ENCODE measurements around the gene COL20A1. TPM values are rescaled to one million over a fixed set of nuclear protein-coding genes. Genes with fewer than 3 reads are reported as not detected.
A peak's percentile ranks its signal among the peaks of the same experiment; 100 is the strongest.
"Not testable (repeated sequence)": the region's sequence is repeated elsewhere in the genome, so short reads cannot be mapped to it uniquely, and the experiment has no call there.

Gene COL20A1
- total RNA-seq, 1 experiment from 2014 or later, result 0.97 TPM

DNA sequence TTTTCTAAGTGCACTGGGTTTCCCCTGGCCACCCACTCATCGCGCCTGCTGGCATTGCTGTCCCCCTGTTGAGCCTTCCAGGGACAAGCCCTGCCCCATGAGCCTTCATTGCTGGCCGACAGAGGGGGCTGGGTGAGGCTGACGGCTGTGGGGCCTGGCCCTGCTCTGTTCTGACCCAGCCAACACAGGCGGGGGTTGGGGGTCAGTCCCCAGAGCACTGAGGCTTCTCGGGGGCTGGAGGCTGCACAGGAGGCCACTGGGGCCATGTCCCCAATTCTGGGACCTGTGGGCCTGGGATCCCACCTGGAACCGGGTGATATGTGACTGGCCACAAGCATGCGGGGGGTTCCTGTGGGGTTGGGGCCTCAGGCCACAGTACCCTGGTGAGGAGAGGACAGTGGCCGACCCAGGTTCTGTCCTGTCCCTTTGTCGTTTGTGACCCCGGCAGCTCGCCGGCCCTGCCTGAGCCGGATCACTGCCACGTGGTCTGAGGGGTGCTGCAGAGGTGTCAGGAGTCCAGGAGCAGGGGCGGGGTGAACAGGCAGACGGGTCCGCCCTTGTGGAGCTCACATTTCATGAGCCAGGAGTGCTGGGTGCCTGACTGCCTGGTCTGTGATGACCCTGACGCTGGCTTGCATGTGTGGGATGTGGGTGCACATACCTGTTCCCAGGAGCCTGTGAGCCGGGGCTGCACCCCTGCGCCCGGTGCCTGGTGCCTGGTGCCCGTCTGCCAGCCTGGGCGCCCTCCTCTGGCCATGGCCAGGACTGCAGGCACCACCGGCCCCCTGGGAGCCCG lies 2.1 kb upstream of the COL20A1 start:
- peak; percentile 69 for DNase-seq (ENCODE audit: low read depth)

- DNase-seq (ENCODE audit: low read depth), result no peak
These were observed 1.2 kb upstream of the COL20A1 start for GRCh38 chr20:63291811-63292210.

DNA sequence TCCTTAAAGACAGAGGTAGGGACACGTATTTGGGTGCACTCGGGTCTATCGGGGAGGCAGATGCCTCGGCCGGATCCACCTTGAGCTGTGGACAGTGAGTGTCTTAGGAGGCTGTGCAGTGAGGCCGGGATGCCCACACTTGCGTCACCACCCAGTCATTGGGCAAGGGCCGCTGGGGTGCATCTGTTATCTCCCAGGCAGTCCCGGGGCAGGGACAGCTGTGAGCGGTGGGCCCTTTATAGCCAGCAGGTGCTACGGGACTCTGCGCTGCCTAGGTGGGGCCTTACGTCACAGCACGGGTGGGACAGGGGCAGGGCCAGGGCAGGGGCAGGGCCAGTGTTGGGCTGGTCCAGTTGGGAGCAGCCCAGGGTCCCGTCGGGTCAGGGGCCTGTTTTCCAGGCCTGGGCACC lies 689 bp upstream of the COL20A1 start:
- no peak for DNase-seq (ENCODE audit: low read depth)

- no peak for DNase-seq (ENCODE audit: low read depth)
These were observed 470 bp downstream of the COL20A1 start for GRCh38 chr20:63293456-63293855.

- DNase-seq (ENCODE audit: low read depth), result no peak
These were observed 1.0 kb downstream of the COL20A1 start for GRCh38 chr20:63293871-63294535.

GRCh38 chr20:63294536-63294900 lies 1.5 kb downstream of the COL20A1 start:
- DNase-seq (ENCODE audit: low read depth), result no peak

DNA sequence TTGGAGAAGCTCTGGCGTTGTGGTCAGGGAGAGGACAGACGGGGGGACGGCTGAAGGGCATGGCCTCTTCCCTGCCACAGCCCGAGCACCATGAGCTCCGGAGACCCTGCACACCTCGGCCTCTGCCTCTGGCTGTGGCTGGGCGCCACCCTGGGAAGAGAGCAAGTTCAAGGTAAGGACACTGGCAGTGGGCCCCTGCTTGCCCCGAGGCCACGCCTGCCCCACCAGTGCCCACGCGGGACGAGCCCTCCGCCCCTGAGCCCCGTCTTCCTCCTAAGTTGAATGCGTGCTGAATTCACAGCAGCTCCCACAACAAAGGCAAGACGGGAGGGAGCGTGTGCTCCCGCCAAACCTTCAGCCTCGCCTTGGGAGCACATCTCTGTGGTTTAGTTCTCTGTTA lies 2.0 kb downstream of the COL20A1 start:
- DNase-seq (ENCODE audit: low read depth), result no peak

DNA sequence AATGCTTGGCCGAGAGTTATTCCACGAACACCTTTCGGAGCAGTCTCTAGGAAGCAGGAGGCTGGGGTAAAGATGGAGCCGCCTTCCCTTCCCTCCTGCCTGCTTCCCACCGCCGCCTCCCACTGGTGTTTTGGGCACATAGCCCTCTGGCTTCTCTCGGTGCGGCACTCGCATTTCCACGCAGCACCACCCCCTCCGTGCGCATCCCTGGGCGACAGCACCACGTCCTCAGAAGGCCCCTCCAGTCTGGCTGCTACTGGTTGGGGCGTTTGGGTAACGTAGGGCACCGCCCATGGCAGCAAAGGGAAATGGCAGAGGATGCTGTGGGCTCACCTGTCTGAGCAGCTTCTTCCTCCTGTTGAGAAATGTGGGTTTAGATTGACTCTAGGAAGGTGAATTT lies 2.4 kb downstream of the COL20A1 start:
- no peak for DNase-seq (ENCODE audit: low read depth)

- no peak for DNase-seq (ENCODE audit: low read depth)
These were observed 2.9 kb downstream of the COL20A1 start for GRCh38 chr20:63295846-63296245.

- DNase-seq (ENCODE audit: low read depth), result no peak
These were observed 3.7 kb downstream of the COL20A1 start for GRCh38 chr20:63296531-63297299.

GRCh38 chr20:63297371-63297781 lies 4.4 kb downstream of the COL20A1 start:
- no peak for DNase-seq (ENCODE audit: low read depth)

GRCh38 chr20:63297796-63298572 lies 5.0 kb downstream of the COL20A1 start:
- no peak for DNase-seq (ENCODE audit: low read depth)

DNA sequence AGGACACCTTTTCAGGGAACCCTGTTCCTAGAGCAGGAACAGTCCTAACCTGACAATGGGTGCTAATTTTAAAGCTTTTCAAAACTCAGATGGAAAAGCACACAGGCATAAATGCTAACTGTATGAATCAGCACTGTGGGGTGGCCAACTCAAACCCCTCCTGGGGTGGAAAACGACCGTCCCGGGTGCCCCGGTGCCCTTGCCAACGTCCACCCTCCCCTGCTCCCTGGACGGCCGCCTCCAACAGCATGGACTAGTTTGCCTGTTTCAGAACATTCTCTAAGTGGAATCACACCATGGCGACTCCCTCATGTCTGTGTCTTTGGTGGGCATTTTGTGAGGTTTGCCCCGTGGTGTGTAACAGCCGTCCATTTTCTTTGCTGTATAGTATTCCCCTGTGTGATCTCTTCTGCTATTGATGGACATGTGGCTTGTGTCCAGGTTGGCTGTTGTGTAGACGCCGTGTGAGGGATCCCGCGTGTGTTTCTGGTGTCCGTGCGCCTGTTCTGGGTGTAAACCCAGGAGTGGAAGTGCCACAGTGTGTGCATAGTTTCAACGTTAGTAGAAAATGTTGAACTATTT lies 5.8 kb downstream of the COL20A1 start:
- no peak for DNase-seq (ENCODE audit: low read depth)

DNA sequence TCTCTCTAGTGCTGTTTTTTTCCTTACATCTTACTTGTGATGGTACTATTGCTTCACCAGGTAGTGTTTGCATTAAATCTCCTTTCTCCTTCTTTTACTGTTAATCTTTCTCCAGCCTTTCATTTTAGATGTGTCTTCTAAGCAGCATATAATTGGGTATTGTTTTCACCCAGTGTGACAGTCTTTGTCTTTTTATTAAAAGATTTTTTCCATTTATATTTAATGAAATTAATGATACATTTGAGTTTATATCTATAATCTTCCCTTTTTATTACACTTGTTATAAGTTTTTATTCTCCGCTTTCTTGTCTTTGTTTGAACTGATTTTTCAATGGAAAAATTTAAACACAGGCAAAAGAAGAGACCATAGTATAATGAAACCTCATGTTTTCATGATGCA lies 8.7 kb downstream of the COL20A1 start:
- DNase-seq (ENCODE audit: low read depth), result no peak

DNA sequence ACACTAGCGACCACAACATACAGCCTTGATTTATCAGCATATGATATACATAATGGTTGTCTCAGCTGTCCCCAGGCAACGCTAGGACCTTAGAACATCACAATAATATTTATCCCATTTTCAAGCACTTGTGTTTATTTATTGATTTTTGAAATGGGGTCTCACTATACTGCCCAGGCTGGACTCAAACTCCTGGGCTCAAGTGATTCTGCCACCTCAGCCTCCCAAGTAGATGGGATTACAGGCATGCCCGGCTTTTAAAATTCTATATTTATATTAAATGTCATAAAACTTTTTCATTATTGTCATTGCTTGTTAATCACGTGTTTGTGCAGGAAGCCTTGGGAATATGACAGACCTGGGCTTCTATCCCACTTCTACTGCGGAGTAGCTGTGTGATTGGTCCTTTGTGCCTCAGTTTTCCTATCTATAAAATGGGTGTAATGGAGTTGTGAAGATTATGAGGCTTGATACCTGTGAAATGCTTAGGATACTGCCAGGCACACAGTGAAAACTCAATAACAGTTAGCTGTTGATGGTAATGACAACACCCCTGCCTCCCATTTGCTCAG lies 10.2 kb downstream of the COL20A1 start:
- DNase-seq (ENCODE audit: low read depth), result no peak

DNA sequence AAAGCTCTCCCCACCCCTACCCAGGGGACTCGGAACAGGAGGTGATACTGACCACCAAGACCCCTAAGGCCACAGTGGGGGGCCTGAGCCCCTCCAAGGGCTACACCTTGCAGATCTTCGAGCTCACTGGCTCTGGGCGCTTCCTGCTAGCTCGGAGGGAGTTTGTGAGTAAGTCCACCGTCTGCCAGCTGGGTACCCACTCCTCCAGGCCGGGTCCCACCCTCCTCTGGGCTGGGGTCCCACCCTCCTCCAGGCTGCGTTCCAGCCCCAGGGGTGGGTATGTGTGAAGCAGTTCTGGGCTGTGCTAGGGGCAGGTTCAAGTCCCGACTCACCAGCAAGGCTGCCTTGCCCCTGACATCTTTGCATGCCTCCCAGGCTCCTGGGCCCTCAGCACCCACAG lies 12.4 kb downstream of the COL20A1 start:
- no peak for DNase-seq (ENCODE audit: low read depth)

- DNase-seq (ENCODE audit: low read depth), result not testable (repeated sequence)
These were observed 13.1 kb downstream of the COL20A1 start for GRCh38 chr20:63305933-63306672.

- DNase-seq (ENCODE audit: low read depth), result no peak
These were observed 13.9 kb downstream of the COL20A1 start for GRCh38 chr20:63306673-63307537.

- no peak for DNase-seq (ENCODE audit: low read depth)
These were observed 14.7 kb downstream of the COL20A1 start for GRCh38 chr20:63307538-63308217.

Measured in Daoy (cell line).